Right atrium auricular region (tissue), 2 donors: Measurements from ENCODE around the gene CFAP299. TPM values are rescaled to one million over a fixed set of nuclear protein-coding genes. Genes with fewer than 3 reads are reported as not detected.

Experiments
- DNase-seq: peaks from one replicate; pipeline ENCODE4 v3.0.0-alpha.2; 2019; ENCODE audit warnings: low spot score
- H3K27ac ChIP-seq, 2 donors: fragments of 200-600 bp; sonication (generic); 1 replicate in 1 of 2; 2 replicates in 1 of 2; pipeline ENCODE4 v1.5.1; 2016 to 2019
- H3K27me3 ChIP-seq, 2 donors: fragments of 200-600 bp; sonication (generic); one replicate each; pipeline versions ENCODE4 v1.5.1 to v1.6.0; 2017 to 2019
- H3K36me3 ChIP-seq: fragments of 200-600 bp; sonication (generic); one replicate; pipeline ENCODE4 v1.5.1; 2016
- H3K4me1 ChIP-seq, 2 donors: fragments of 200-600 bp; sonication (generic); one replicate each; pipeline versions ENCODE4 v1.5.1 to v1.6.0; 2017 to 2019
- H3K4me3 ChIP-seq, 2 donors: fragments of 200-600 bp; sonication (generic); 1 replicate in 1 of 2; 2 replicates in 1 of 2; pipeline ENCODE4 v1.5.1; 2017 to 2019; ENCODE audit warnings: mild to moderate bottlenecking in 1 of 2, moderate library complexity in 1 of 2
- H3K9me3 ChIP-seq, 2 donors: fragments of 200-600 bp; sonication (generic); one replicate each; pipeline ENCODE4 v1.5.1; 2019
- CTCF ChIP-seq, 2 donors: fragments of 200-600 bp; sonication (generic); IDR thresholded peaks; one replicate each; pipeline ENCODE4 v1.5.1; 2019; ENCODE audit warnings: antibody characterized with exemption in 2 of 2
- total RNA-seq, 2 donors: library from RNA; depleted of rRNA; stranded (reverse); fragments of >200 nt; gene quantifications; one replicate each; pipeline ENCODE4 v1.1.0, GENCODE V29; 2016

CFAP299 gene
- total RNA-seq, 2 donors from 2014 or later: not detected

DNA sequence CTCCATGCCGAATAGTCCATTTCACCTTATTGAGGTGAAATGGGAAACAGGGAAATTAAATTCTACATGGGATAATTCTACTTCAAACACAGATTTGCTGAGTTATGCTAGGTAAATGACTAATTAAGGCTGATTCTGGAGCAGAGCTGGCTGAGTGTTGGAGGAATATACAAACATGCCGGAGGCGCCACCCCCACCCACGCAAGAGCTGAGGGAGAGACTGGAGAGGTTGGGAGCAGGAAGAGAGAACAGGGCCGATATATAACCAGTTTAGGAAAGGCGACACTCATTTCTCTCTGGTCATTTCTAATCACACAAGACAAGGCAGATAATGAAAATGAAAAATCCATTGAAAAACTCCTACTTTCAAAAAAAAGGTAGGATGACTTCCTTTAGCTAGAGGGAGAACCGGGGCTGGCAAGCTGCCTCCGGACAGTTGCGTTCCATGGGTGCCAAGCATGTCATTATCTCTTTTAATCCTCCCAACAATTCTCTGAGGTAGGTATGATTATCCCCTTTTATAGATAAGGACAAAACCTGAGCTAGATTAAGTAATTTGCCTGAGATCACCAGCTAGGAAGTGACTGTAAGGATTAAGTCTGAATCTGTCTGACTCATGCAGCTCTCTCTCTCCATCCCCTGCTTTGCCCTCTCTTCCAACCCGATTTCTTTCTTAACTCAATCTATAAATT is 27.6 kb upstream of the CFAP299 start:
- no peak for DNase-seq
- no peak for TF ChIP-seq CTCF (IDR thresholded peaks at IDR 0.05)
- H3K4me3 ChIP-seq: peak overlapping the region in 1 of 2 donors; percentile 1

DNA sequence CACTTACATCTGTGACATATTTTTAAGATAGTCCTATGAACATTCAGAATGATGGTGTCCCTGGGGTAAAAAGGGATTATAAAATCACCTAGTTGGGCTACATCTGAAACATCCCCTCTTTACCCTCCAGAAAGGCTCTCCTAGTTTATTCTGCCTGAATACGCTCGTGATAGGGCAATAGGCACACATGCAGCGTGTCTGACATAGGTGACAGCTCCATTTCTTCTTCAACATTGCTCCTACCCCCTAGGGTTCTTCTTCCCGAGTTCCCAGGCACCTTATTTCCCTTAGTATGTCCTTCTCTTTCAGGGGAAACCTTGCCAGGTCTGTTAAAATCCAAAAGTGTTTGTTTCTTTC is 27.1 kb upstream of the CFAP299 start:
- no peak for TF ChIP-seq CTCF (IDR thresholded peaks at IDR 0.05)
- Histone ChIP-seq H3K27ac (no peak overlapping the region), H3K27me3 (no peaks in the 10 kb centered on the region), H3K9me3 (no peaks in the 10 kb centered on the region), H3K4me1 (no peaks in the 10 kb centered on the region), H3K4me3 (no peak overlapping the region), H3K36me3 (no peaks in the 10 kb centered on the region)
- no peak for DNase-seq

More for the DNA sequence above, 27.6 kb upstream of the CFAP299 start:
- Histone ChIP-seq H3K36me3 (no peaks in the 10 kb centered on the region), H3K27me3 (no peaks in the 10 kb centered on the region), H3K27ac (no peak overlapping the region), H3K4me1 (no peaks in the 10 kb centered on the region), H3K9me3 (no peaks in the 10 kb centered on the region)

DNA sequence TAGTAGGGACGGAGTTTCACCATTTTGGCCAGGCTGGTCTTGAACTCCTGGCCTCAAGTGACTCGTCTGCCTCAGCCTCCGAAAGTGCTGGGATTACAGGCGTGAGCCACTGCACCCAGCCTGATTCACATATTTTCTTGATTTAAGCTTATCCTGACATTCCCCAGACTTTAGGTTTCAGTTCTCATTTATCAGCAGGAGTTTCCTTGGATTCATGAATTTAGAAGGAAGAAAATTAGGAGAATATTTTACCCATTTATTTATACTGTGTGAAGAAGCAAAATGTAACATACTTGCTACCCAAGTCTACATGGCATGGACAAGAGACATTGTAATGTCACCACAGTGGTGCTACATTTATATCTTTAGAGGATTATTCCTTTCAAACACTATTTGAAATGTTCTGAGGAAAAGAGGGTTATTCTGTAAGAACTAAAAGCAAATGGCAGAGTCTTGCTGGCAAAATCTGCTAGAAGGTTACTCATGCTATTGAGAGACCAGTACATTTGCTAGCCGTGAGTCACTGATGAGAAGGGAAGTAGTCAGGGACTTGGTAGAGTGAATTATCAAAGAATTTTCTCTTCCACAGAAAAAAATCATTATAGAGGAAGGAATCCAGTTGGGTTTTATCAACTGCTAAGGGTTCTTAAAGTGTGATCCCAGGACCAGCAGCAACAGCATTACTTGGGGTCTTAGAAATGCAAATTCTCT is 26.1 kb upstream of the CFAP299 start:
- Histone ChIP-seq H3K4me3 (no peak overlapping the region), H3K27ac (no peak overlapping the region), H3K9me3 (no peaks in the 10 kb centered on the region), H3K4me1 (no peaks in the 10 kb centered on the region), H3K27me3 (no peaks in the 10 kb centered on the region), H3K36me3 (no peaks in the 10 kb centered on the region)
- DNase-seq: no peak
- no peak for TF ChIP-seq CTCF (IDR thresholded peaks at IDR 0.05)

DNA sequence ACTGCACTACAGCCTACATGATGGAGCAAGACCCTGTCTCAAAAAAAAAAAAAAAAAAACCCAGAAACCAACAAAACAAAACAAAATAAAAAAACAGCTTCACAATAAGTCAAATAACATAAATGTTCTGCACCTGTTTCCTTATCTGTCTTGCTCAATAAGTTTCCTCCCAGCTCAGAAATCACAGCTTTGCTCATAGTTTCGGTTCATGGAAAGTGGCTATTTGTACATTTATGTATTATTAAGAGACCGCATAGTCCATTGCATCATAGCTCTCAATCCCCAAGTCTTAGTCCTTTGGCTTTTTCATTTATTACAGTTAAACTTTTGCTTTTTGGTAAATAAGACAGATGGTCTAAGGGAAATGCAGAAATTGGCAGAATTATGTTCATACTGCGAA is 24.4 kb upstream of the CFAP299 start:
- Histone ChIP-seq H3K9me3 (no peaks in the 10 kb centered on the region), H3K27ac (no peak overlapping the region), H3K36me3 (no peaks in the 10 kb centered on the region), H3K4me1 (no peaks in the 10 kb centered on the region), H3K4me3 (no peak overlapping the region), H3K27me3 (no peaks in the 10 kb centered on the region)
- no peak for DNase-seq
- TF ChIP-seq CTCF (IDR thresholded peaks at IDR 0.05): no peak

- no peak for DNase-seq
- H3K4me3 ChIP-seq: no peak overlapping the region
- no peaks in the 10 kb centered on the region for H3K36me3 ChIP-seq
- H3K4me1 ChIP-seq: no peaks in the 10 kb centered on the region
- no peak overlapping the region for H3K27ac ChIP-seq
- no peaks in the 10 kb centered on the region for H3K9me3 ChIP-seq
- no peaks in the 10 kb centered on the region for H3K27me3 ChIP-seq
- no peak for TF ChIP-seq CTCF (IDR thresholded peaks at IDR 0.05)
Observed at GRCh38 chr4:80312124-80312523, 23.4 kb upstream of the CFAP299 start.
